Adrenal gland (tissue), 5 donors: ENCODE results near the gene CAMTA1.

Experiments
- POLR2A ChIP-seq, 2 donors: fragments of 450-650 bp; IDR thresholded peaks; one replicate each; pipeline ENCODE4 v1.6.1; 2017; ENCODE audit warnings: antibody characterized with exemption in 2 of 2, mild to moderate bottlenecking in 2 of 2, moderate library complexity in 1 of 2
- TF ChIP-seq, protein P1 (sequence below), 6 experiments: fragments of 450-650 bp in 4 of 6; fragments of 200-600 bp in 2 of 6; sonication (generic) in 1 of 6; IDR thresholded peaks; 1 replicate in 5 of 6; 2 replicates in 1 of 6; pipeline versions ENCODE4 v1.5.1 to v1.8.0; 2016 to 2021; ENCODE audit warnings: antibody characterized with exemption in 6 of 6, mild to moderate bottlenecking in 2 of 6, moderate library complexity in 1 of 6
- donor health status: DM: no; HTN: no; CAD: no.

DNA sequence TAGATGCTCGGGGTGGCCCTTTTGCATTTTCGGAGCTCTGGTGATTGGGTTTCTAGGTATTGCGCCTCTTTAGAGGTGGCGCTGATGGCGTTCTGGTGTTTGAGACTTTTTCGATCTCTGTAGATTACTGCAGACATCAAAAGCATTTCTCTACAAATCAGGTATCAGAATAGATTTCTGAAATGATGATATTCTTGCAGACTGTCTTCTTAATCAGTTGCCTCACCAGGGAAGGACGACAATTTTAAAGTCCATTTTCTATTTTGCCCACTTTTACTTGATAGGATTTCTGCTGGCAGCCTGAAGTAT, 920.6 kb downstream of the CAMTA1 start:
- TF ChIP-seq, protein P1, sequence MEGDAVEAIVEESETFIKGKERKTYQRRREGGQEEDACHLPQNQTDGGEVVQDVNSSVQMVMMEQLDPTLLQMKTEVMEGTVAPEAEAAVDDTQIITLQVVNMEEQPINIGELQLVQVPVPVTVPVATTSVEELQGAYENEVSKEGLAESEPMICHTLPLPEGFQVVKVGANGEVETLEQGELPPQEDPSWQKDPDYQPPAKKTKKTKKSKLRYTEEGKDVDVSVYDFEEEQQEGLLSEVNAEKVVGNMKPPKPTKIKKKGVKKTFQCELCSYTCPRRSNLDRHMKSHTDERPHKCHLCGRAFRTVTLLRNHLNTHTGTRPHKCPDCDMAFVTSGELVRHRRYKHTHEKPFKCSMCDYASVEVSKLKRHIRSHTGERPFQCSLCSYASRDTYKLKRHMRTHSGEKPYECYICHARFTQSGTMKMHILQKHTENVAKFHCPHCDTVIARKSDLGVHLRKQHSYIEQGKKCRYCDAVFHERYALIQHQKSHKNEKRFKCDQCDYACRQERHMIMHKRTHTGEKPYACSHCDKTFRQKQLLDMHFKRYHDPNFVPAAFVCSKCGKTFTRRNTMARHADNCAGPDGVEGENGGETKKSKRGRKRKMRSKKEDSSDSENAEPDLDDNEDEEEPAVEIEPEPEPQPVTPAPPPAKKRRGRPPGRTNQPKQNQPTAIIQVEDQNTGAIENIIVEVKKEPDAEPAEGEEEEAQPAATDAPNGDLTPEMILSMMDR (IDR thresholded peaks at IDR 0.05) = no peak
- TF ChIP-seq POLR2A (IDR thresholded peaks at IDR 0.05) = no peak
